Activated CD8-positive, alpha-beta memory T cell treated with anti-CD3 and anti-CD28 coated beads, Interleukin-2, amount 50 U/mL, for 1 hour (primary cell): ENCODE data around the gene TRMT10C.
"Not testable (repeated sequence)": the region's sequence is repeated elsewhere in the genome, so short reads cannot be mapped to it uniquely, and the experiment has no call there.

Experiments
- DNase-seq: peaks from one replicate; pipeline ENCODE4 v3.0.0-alpha.2; 2020; ENCODE audit errors: extremely low read depth

The TRMT10C gene

GRCh38 chr3:101548527-101549105 lies 13.1 kb upstream of the TRMT10C start:
- DNase-seq, result no peak

- no peak for DNase-seq
Measured at GRCh38 chr3:101549473-101549872, 12.2 kb upstream of the TRMT10C start.

GRCh38 chr3:101551359-101552081 lies 10.1 kb upstream of the TRMT10C start:
- DNase-seq, result not testable (repeated sequence)

- DNase-seq, result not testable (repeated sequence)
Measured at GRCh38 chr3:101553381-101553780, 8.3 kb upstream of the TRMT10C start.

GRCh38 chr3:101556064-101556463 lies 5.6 kb upstream of the TRMT10C start:
- no peak for DNase-seq

GRCh38 chr3:101567528-101568317 lies 6.1 kb downstream of the TRMT10C start:
- no peak for DNase-seq

- DNase-seq, result no peak
Measured at GRCh38 chr3:101571028-101571895, 9.6 kb downstream of the TRMT10C start.

GRCh38 chr3:101573449-101574387 lies 12.1 kb downstream of the TRMT10C start, which contains the start of gene PCNP:
TSS of gene PCNP (plus strand) at chr3:101574180. CDS start at chr3:101574216, 36 bp downstream.
- DNase-seq, result peak; percentile 97

GRCh38 chr3:101574388-101575112 lies 12.9 kb downstream of the TRMT10C start:
- no peak for DNase-seq

GRCh38 chr3:101577286-101577685 lies 15.6 kb downstream of the TRMT10C start:
- DNase-seq, result no peak

GRCh38 chr3:101588616-101589015 lies 26.9 kb downstream of the TRMT10C start:
- no peak for DNase-seq

- DNase-seq, result no peak
Measured at GRCh38 chr3:101591071-101591470, 29.4 kb downstream of the TRMT10C start.

- no peak for DNase-seq
Measured at GRCh38 chr3:101602731-101603130, 41.1 kb downstream of the TRMT10C start.

GRCh38 chr3:101603184-101603583 lies 41.5 kb downstream of the TRMT10C start:
- no peak for DNase-seq

- not testable (repeated sequence) for DNase-seq
Measured at GRCh38 chr3:101605398-101605797, 43.7 kb downstream of the TRMT10C start.

- no peak for DNase-seq
Measured at GRCh38 chr3:101611023-101611422, 49.4 kb downstream of the TRMT10C start.

GRCh38 chr3:101613014-101613413 lies 51.3 kb downstream of the TRMT10C start:
- DNase-seq, result not testable (repeated sequence)

GRCh38 chr3:101615525-101615924 lies 53.9 kb downstream of the TRMT10C start:
- DNase-seq, result no peak
